ENCODE data around the gene PBLD. TPM values are rescaled to one million over a fixed set of nuclear protein-coding genes. Genes with fewer than 3 reads are reported as not detected.

Gene PBLD
- polyA plus RNA-seq, 4 donors: 11.0 to 98.1 (median 69.1) TPM

DNA sequence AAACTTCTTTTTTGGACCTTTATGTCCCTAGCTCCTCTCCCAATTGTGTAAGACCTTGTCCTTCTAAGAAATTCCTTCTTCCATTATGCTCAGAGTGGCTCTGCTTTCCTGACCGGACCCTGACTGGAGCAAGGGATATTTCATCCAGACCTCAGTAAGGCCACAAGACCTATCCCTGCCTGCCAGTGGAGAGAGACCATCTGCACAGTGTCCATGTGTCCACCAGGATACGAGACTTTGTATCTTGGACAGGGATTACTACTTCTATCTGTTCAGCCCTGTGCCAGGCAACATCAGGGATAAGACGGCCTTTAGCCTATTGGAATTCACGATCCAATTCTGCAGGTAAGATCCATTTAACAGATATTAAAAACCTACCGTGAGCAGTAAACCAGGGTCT, 93.7 kb downstream of the PBLD start:
- DNase-seq (ENCODE audit: low read depth in 4 of 4, low spot score in 3 of 4): no peak

DNA sequence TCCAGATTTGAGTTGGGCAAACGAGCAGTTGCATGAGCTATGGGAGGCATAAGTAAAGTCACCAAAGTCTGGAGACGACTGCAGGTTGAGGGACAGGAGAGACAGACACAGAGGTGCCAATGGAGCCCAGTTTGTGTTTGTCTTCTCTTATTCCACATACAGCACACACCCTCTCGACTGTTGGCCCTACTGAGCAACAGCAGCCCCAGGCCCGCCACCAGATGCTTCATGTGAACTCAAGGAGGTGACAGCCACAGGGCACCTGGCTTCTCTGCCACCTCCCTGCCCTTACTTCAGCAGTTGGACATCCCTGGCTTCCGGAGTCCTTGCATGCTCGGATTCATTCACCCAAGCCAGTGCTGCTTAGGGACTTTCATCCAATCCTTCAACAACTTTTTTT, 94.4 kb downstream of the PBLD start:
- no peak for DNase-seq (ENCODE audit: low read depth in 4 of 4, low spot score in 3 of 4)

DNA sequence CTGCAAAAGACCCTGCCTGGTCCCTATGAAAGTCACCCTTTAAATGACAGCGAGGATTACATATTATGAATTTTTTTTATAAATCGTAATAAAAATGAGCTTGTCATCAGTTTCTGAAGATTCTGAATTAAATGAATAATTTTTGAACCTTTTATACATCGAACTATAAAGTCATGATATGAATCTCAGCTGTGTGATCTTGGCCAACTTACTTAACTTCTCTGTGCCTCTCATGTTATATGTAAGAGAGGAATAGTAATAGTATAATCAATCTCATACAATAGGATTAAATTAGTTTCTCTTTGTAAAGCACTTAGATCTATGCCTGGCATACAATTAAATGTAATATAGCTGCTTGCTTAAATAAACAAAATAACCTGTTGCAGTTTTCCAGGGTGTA, 95.6 kb downstream of the PBLD start:
- no peak for DNase-seq (ENCODE audit: low read depth in 4 of 4, low spot score in 3 of 4)

DNA sequence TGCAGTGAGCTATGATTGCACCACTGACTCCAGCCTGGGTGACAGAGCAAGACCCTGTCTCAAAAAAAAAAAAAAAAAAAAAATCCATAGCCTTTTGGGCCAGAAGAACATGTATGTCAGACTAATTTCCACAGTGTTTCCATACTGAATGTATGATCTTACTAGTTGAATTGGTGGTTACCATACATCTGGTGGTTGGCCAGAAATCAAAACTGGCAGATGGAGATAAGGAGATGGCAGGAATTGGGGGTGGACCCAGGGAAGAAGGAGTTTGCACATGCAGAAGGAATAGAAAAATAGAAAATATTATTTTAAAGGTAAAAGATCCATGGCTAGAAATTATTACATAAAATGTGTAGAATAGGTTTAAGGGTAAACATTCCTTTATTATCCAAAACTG, 97.1 kb downstream of the PBLD start:
- no peak for DNase-seq (ENCODE audit: low read depth in 4 of 4, low spot score in 3 of 4)

DNA sequence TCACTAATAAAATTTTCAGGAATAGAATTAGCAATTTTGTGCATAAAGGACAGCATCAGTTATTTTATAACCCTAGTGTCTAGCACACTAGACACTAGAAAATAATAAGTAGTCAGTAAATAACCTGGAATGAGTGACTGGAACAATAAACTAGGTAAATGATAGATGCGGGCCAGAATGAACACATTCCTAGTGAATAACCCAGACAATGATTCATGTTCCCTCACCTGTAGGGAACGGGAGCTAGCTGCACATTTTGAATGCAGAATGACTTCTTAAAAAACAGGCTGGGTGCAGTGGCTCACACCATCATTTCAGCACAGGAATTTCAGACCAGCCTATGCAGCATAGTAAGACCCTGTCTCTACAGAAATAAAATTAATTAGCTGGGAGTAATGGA, 97.6 kb downstream of the PBLD start:
- no peak for DNase-seq (ENCODE audit: low read depth in 4 of 4, low spot score in 3 of 4)

DNA sequence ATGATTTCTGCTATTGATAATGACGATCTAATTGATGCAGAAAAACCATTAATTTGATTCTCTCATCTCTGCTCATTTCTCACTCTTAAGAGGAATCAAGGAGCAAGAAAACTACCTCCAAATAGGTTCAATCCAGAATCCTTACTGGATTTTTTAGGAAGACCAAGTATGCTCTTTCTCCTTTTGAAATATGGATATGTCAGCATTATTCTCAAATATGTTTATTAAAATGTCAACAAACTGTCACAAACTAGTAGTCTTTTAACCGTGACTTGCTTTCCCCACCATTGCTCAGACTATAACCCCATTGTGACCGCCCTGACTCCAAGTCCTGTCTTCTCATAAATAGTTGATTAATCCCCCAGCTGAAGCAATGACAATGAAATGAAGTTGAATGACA, 99.7 kb downstream of the PBLD start:
- DNase-seq (ENCODE audit: low read depth in 4 of 4, low spot score in 3 of 4): no peak

Other genes starting within 250 kb of the PBLD start
- gene MYPN, start 223.4 kb downstream of the PBLD start, polyA plus RNA-seq (ENCODE audit: insufficient read length in 4 of 4): under 1 TPM; 0.06 to 0.10 (median 0.06) TPM
- gene ATOH7, start 100.8 kb downstream of the PBLD start, polyA plus RNA-seq (ENCODE audit: insufficient read length in 4 of 4): 1 to 10 TPM; 1.2 to 1.7 (median 1.6) TPM
- 100 to 1,000 TPM; 289 to 409 (median 372) TPM for gene HNRNPH3, start 864 bp downstream of the PBLD start, polyA plus RNA-seq (ENCODE audit: insufficient read length in 4 of 4)
- 10 to 100 TPM; 27.1 to 37.3 (median 30.4) TPM for gene RUFY2, start 74.3 kb upstream of the PBLD start, polyA plus RNA-seq (ENCODE audit: insufficient read length in 4 of 4)
- gene DNA2, start 139.0 kb upstream of the PBLD start, polyA plus RNA-seq (ENCODE audit: insufficient read length in 4 of 4): 10 to 100 TPM in 3 of 4 donors, 1 to 10 TPM in 1; 6.8 to 13.3 (median 13.1) TPM
- gene SLC25A16, start 194.6 kb upstream of the PBLD start, polyA plus RNA-seq (ENCODE audit: insufficient read length in 4 of 4): 10 to 100 TPM; 15.1 to 20.9 (median 17.9) TPM
- 10 to 100 TPM in 3 of 4 donors, 1 to 10 TPM in 1; 9.5 to 15.1 (median 11.7) TPM for gene TET1, start 227.4 kb upstream of the PBLD start, polyA plus RNA-seq (ENCODE audit: insufficient read length in 4 of 4)

All from left renal pelvis (tissue), 4 donors.